IMR-90 (cell line): ENCODE data around the gene SBF2. TPM values are rescaled to one million over a fixed set of nuclear protein-coding genes. Genes with fewer than 3 reads are reported as not detected.

Source experiments
- ATAC-seq: fragments of 200-7000 bp; cut with Tn5 transposase; 2 replicates; pipeline ENCODE4 v1.9.1; 2020; ENCODE audit warnings: low read depth, mild to moderate bottlenecking, moderate library complexity
- BruUV-seq: library from RNA; stranded (reverse); fragments of 400-500 nt; replicated peaks from 2 replicates; lab custom pipeline; 2021; lab: Mats Ljungman, UMichigan
- CTCF ChIA-PET: fragments of 300-600 bp; formaldehyde crosslinking; extraction: SDS; loops from one replicate; lab custom pipeline; 2021; ENCODE audit warnings: antibody characterized with exemption; lab: Yijun Ruan, JAX
- POLR2A ChIA-PET: fragments of 300-600 bp; sonication (Branson Sonifier 250); formaldehyde crosslinking; loops from one replicate; lab custom pipeline; 2022; ENCODE audit warnings: antibody characterized with exemption; ENCODE audit not compliant: unreplicated experiment; lab: Charles Lee
- DNase-seq: peaks from one replicate; pipeline ENCODE4 v3.0.0; 2013
- H2AFZ ChIP-seq: replicated peaks from 2 replicates; pipeline ENCODE3; 2013; ENCODE audit warnings: low read length, mild to moderate bottlenecking; ENCODE audit not compliant: poor library complexity
- H2AK5ac ChIP-seq: 2 replicates; pipeline ENCODE4 v1.6.1; 2013; ENCODE audit warnings: low read depth, low read length, inconsistent platforms
- H2AK9ac ChIP-seq: replicated peaks from 2 replicates; pipeline ENCODE3; 2013; ENCODE audit warnings: mild to moderate bottlenecking, low read depth, low read length, moderate library complexity; ENCODE audit not compliant: poor library complexity
- H2BK120ac ChIP-seq: 2 replicates; pipeline ENCODE4 v1.6.1; 2013; ENCODE audit warnings: low read depth, low read length, inconsistent platforms
- H2BK15ac ChIP-seq: 3 replicates; pipeline ENCODE4 v1.6.1; 2013; ENCODE audit warnings: low read depth, low read length, inconsistent platforms
- H2BK20ac ChIP-seq: 2 replicates; pipeline ENCODE4 v1.6.1; 2013; ENCODE audit warnings: low read depth, mild to moderate bottlenecking, inconsistent platforms, low read length, moderate library complexity
- H2BK5ac ChIP-seq: 2 replicates; pipeline ENCODE4 v1.6.1; 2013; ENCODE audit warnings: mild to moderate bottlenecking, low read depth, low read length, inconsistent platforms; ENCODE audit not compliant: poor library complexity, severe bottlenecking
- H3K14ac ChIP-seq: replicated peaks from 2 replicates; pipeline ENCODE4 v1.6.1; 2013; ENCODE audit warnings: low read depth, low read length, inconsistent platforms
- H3K18ac ChIP-seq: 2 replicates; pipeline ENCODE4 v1.6.1; 2013; ENCODE audit warnings: low read depth, low read length, control low read depth
- H3K23ac ChIP-seq: 2 replicates; pipeline ENCODE4 v1.6.1; 2013; ENCODE audit warnings: low read depth, low read length, inconsistent platforms
- H3K27ac ChIP-seq: 2 replicates; pipeline ENCODE4 v1.5.1; 2013; ENCODE audit warnings: mild to moderate bottlenecking, control low read depth, low read length; ENCODE audit not compliant: insufficient read depth
- H3K27me3 ChIP-seq: 2 replicates; pipeline ENCODE4 v1.6.1; 2013; ENCODE audit warnings: low read length; ENCODE audit not compliant: control insufficient read depth, insufficient read depth
- H3K36me3 ChIP-seq: 2 replicates; pipeline ENCODE4 v1.6.1; 2013; ENCODE audit warnings: low read length, mixed read lengths; ENCODE audit not compliant: control insufficient read depth, insufficient read depth
- H3K4ac ChIP-seq: 2 replicates; pipeline ENCODE4 v1.6.1; 2013; ENCODE audit warnings: low read depth, low read length, inconsistent platforms
- H3K4me1 ChIP-seq: 2 replicates; pipeline ENCODE4 v1.6.1; 2013; ENCODE audit warnings: low read length, mixed read lengths; ENCODE audit not compliant: control insufficient read depth, insufficient read depth
- H3K4me2 ChIP-seq: 2 replicates; pipeline ENCODE4 v1.6.1; 2013; ENCODE audit warnings: low read depth, mild to moderate bottlenecking, control low read depth, low read length, moderate library complexity
- H3K4me3 ChIP-seq: 2 replicates; pipeline ENCODE4 v1.5.1; 2013; ENCODE audit warnings: low read depth, mild to moderate bottlenecking, control low read depth, low read length, moderate library complexity; ENCODE audit not compliant: insufficient read depth
- H3K56ac ChIP-seq: 2 replicates; pipeline ENCODE4 v1.6.1; 2013; ENCODE audit warnings: low read length, inconsistent platforms; ENCODE audit not compliant: insufficient read depth; ENCODE audit errors: extremely low read depth
- H3K79me1 ChIP-seq, 2 experiments: 2 replicates each; pipeline ENCODE4 v1.6.1; 2013; ENCODE audit warnings: low read length in 2 of 2, inconsistent platforms in 1 of 2, low read depth in 1 of 2
- H3K9ac ChIP-seq: 2 replicates; pipeline ENCODE4 v1.6.1; 2013; ENCODE audit warnings: low read depth, low read length, control low read depth
- H3K9me1 ChIP-seq: 2 replicates; pipeline ENCODE4 v1.6.1; 2013; ENCODE audit warnings: low read length, inconsistent platforms; ENCODE audit not compliant: insufficient read depth
- H3K9me3 ChIP-seq: 2 replicates; pipeline ENCODE4 v1.6.1; 2013; ENCODE audit warnings: low read length; ENCODE audit not compliant: control insufficient read depth, insufficient read depth
- H4K20me1 ChIP-seq: 2 replicates; pipeline ENCODE4 v1.6.1; 2013; ENCODE audit warnings: low read length, inconsistent platforms; ENCODE audit not compliant: insufficient read depth
- H4K5ac ChIP-seq: 2 replicates; pipeline ENCODE4 v1.6.1; 2013; ENCODE audit warnings: mild to moderate bottlenecking, low read depth, low read length, control low read depth
- H4K8ac ChIP-seq, 2 experiments: 2 replicates each; pipeline ENCODE4 v1.6.1; 2013; ENCODE audit warnings: low read depth in 2 of 2, low read length in 2 of 2, control low read depth in 1 of 2, inconsistent platforms in 1 of 2
- H4K91ac ChIP-seq: 2 replicates; pipeline ENCODE4 v1.6.1; 2013; ENCODE audit warnings: low read depth, low read length, inconsistent platforms; ENCODE audit not compliant: insufficient read depth
- ELK1 ChIP-seq: fragments of 150-350 bp; IDR thresholded peaks from 2 replicates; pipeline ENCODE4 v1.6.1; 2016; ENCODE audit warnings: low read depth, mild to moderate bottlenecking, low read length, moderate library complexity, borderline replicate concordance
- MAFK ChIP-seq: IDR thresholded peaks from 2 replicates; pipeline ENCODE4 v1.6.1; 2012; ENCODE audit warnings: low read depth, low read length, improper control_type of control experiment
- POLR2A ChIP-seq: IDR thresholded peaks from 2 replicates; pipeline ENCODE4 v1.6.1; 2012; ENCODE audit warnings: mild to moderate bottlenecking, low read depth, low read length
- RAD21 ChIP-seq: IDR thresholded peaks from 2 replicates; pipeline ENCODE4 v1.6.1; 2012; ENCODE audit warnings: low read length, improper control_type of control experiment
- RCOR1 ChIP-seq: IDR thresholded peaks from 2 replicates; pipeline ENCODE4 v1.6.1; 2012; ENCODE audit warnings: mild to moderate bottlenecking, low read length, improper control_type of control experiment; ENCODE audit not compliant: insufficient replicate concordance
- RFX5 ChIP-seq: IDR thresholded peaks from 2 replicates; pipeline ENCODE4 v1.8.0; 2012; ENCODE audit warnings: low read depth, mild to moderate bottlenecking, low read length, moderate library complexity
- WGBS, 2 experiments: methylation state at CpG; one replicate each; pipeline versions ENCODE4 v1.1.5 to v1.1.7; 2013; ENCODE audit warnings: missing lambda C conversion rate in 2 of 2; ENCODE audit not compliant: insufficient read length in 1 of 2; ENCODE audit errors: extremely low coverage in 2 of 2; 5-methylcytosine and 5-hydroxymethylcytosine counted together
- dilution Hi-C: fragments of 300-500 bp; cut with HindIII; formaldehyde crosslinking; loops from one replicate; pipeline ENCODE4 v1.14.3; 2018; ENCODE audit warnings: low sequenced_read_pairs; ENCODE audit not compliant: unreplicated experiment
- in situ Hi-C: fragments of 300-500 bp; cut with MboI; formaldehyde crosslinking; loops from 3 replicates; pipeline ENCODE4 v1.14.3; 2019; ENCODE audit warnings: low sequenced_read_pairs, inconsistent platforms, mixed read lengths
- intact Hi-C: fragments of 100-400 bp; cut with micrococcal nuclease; formaldehyde crosslinking; loops from 2 replicates; pipeline ENCODE4 v1.10.0; 2022
- polyA plus RNA-seq, 3 experiments: library from polyadenylated mRNA; depleted of rRNA; stranded (reverse); fragments of >200 nt; gene quantifications; 2 replicates each; pipeline ENCODE4 v1.2.3, GENCODE V29; 2012; ENCODE audit warnings: low replicate concordance in 1 of 3
- total RNA-seq: library from RNA; depleted of rRNA; stranded (reverse); fragments of >200 nt; gene quantifications from 2 replicates; pipeline ENCODE4 v1.2.3, GENCODE V29; 2012

The SBF2 gene
- total and polyA plus RNA-seq, 2 of the 4 experiments (the other 2 are of a cell fraction) = 23.8 to 51.8 TPM

- H2AK5ac ChIP-seq = no peak overlapping the region
- peak overlapping the region; percentile 53 for H3K14ac ChIP-seq
- dilution Hi-C loops (no loop called here), intact Hi-C loops (no loop called here), in situ Hi-C loops (loop anchor here (10.0 to 25.0 kb wide), 2 partner anchors 327 to 760 kb away; partner anchors contain the start of gene ADM)
- peak overlapping the region; percentile 72; the same call in 1 of the 2 replicates for H4K5ac ChIP-seq
- CTCF ChIA-PET = no interaction called here
- H2BK5ac ChIP-seq = peak overlapping the region; percentile 88
- H3K18ac ChIP-seq = peak overlapping the region; percentile 90; the same call in 1 of the 2 replicates
- peak overlapping the region; percentile 48; the same call in 1 of the 2 replicates for H3K4me2 ChIP-seq
- no peak overlapping the region for H3K4ac ChIP-seq
- peak overlapping the region; percentile 65; the same call in 1 of the 2 replicates for H2BK120ac ChIP-seq
- H3K9me1 ChIP-seq = peaks cover 3% of the 10 kb centered on the region; the same call in 1 of the 2 replicates
- TF ChIP-seq RFX5 (no peak), RAD21 (no peak), POLR2A (no peak), ELK1 (no peak), MAFK (no peak), RCOR1 (no peak)
- peak overlapping the region; percentile 35 to 68; a peak in 2 of 4 replicates for H4K8ac ChIP-seq
- H3K36me3 ChIP-seq = peaks cover 1% of the 10 kb centered on the region
- POLR2A ChIA-PET = no interaction called here
- ATAC-seq = no peak
- H4K91ac ChIP-seq = 0 out of 2 replicates have a peak overlapping the region, but pooled peaks have one; percentile 44
- no peak overlapping the region for H3K4me3 ChIP-seq
- no peaks in the 10 kb centered on the region for H3K9me3 ChIP-seq
- 0 out of 3 replicates have a peak overlapping the region, but pooled peaks have one; percentile 64 for H2BK15ac ChIP-seq
- H3K27me3 ChIP-seq = no peaks in the 10 kb centered on the region
- WGBS, 2 experiments = no CpG with 5 or more reads among the region's 1 CpG
- no peak overlapping the region for H3K56ac ChIP-seq
- H4K20me1 ChIP-seq = no peaks in the 10 kb centered on the region; the same call in 1 of the 2 replicates
- H3K4me1 ChIP-seq = peaks cover 13% of the 10 kb centered on the region
- peak overlapping the region; percentile 2; the same call in 1 of the 2 replicates for H3K23ac ChIP-seq
- BruUV-seq = no TSS peak
- DNase-seq = no peak
- H2AFZ ChIP-seq = no peak overlapping the region
- H3K79me1 ChIP-seq = peaks cover 3 to 26% of the 10 kb centered on the region in 2 experiments; a peak in 3 of 4 replicates
- H2BK20ac ChIP-seq = peak overlapping the region; percentile 8; the same call in 1 of the 2 replicates
- H3K9ac ChIP-seq = no peak overlapping the region
- H3K27ac ChIP-seq = no peak overlapping the region
- H2AK9ac ChIP-seq = no peak overlapping the region
Measured at GRCh38 chr11:9977554-9977953, 316.5 kb downstream of the SBF2 start.
